LNCaP clone FGC (cell line): ENCODE data around the gene SEH1L.
A peak's percentile ranks its signal among the peaks of the same experiment; 100 is the strongest.
"Not testable (repeated sequence)": the region's sequence is repeated elsewhere in the genome, so short reads cannot be mapped to it uniquely, and the experiment has no call there.

Experiments
- DNase-seq: peaks from one replicate; pipeline ENCODE4 v3.0.0-alpha.2; 2011; ENCODE audit warnings: low read depth
- H3K4me3 ChIP-seq: 2 replicates; pipeline ENCODE4 v1.5.1; 2011; ENCODE audit warnings: mild to moderate bottlenecking, low read depth, low read length, control low read depth
- CTCF ChIP-seq: IDR thresholded peaks from 2 replicates; pipeline ENCODE4 v1.5.1; 2012; ENCODE audit warnings: mild to moderate bottlenecking; ENCODE audit not compliant: control insufficient read depth, insufficient read depth; ENCODE audit errors: extremely low read depth

The SEH1L gene

GRCh38 chr18:12993439-12993838 lies 45.6 kb downstream of the SEH1L start:
- no peak for DNase-seq
- no peak overlapping the region for H3K4me3 ChIP-seq
- TF ChIP-seq CTCF, result no peak

GRCh38 chr18:12995424-12995823 lies 47.6 kb downstream of the SEH1L start:
- no peak overlapping the region for H3K4me3 ChIP-seq
- DNase-seq, result no peak
- no peak for TF ChIP-seq CTCF

- DNase-seq, result no peak
- H3K4me3 ChIP-seq, result no peak overlapping the region
- no peak for TF ChIP-seq CTCF
These were observed 48.2 kb downstream of the SEH1L start for GRCh38 chr18:12995952-12996477.

- no peak overlapping the region for H3K4me3 ChIP-seq
- DNase-seq, result no peak
- no peak for TF ChIP-seq CTCF
These were observed 49.0 kb downstream of the SEH1L start for GRCh38 chr18:12996661-12997292.

GRCh38 chr18:12997330-12997729 lies 49.5 kb downstream of the SEH1L start:
- H3K4me3 ChIP-seq, DNase-seq: not testable (repeated sequence)

- 0 out of 2 replicates have a peak overlapping the region, but pooled peaks have one; percentile 6 for H3K4me3 ChIP-seq
- no peak for TF ChIP-seq CTCF
- DNase-seq, result no peak
These were observed 50.7 kb downstream of the SEH1L start for GRCh38 chr18:12998332-12999060.

GRCh38 chr18:13003466-13003896 lies 55.7 kb downstream of the SEH1L start:
- no peak overlapping the region for H3K4me3 ChIP-seq
- TF ChIP-seq CTCF, result peak; percentile 60
- DNase-seq, result no peak
